NCI-H1048 (cell line): ENCODE data around the gene GAL3ST1.
"Not testable (repeated sequence)": the region's sequence is repeated elsewhere in the genome, so short reads cannot be mapped to it uniquely, and the experiment has no call there.

ENCODE experiments used
- DNase-seq: peaks from one replicate; lab custom pipeline; 2025; lab: John Stamatoyannopoulos, UW

GAL3ST1 gene

GRCh38 chr22:30564045-30564760 lies 10.3 kb downstream of the GAL3ST1 start:
- no peak for DNase-seq

DNA sequence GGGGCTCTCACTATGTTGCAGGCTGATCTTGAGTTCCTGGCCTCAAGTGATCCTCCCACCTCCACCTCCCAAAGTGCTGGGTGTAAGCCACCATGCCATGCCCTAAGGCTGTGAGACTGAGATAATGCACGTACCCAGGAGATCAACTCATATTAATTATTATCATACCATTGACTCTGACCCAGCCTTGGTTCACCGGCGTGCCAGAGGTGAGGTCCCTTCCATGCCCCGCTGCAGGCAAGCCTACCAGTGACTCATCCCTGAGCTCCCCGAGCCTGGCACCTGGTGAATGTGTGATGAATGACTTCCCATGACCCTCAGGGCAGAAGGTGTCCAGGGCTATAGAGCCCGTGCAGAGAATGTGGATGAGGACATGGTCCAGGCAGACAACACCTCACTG lies 12.1 kb downstream of the GAL3ST1 start:
- no peak for DNase-seq

DNA sequence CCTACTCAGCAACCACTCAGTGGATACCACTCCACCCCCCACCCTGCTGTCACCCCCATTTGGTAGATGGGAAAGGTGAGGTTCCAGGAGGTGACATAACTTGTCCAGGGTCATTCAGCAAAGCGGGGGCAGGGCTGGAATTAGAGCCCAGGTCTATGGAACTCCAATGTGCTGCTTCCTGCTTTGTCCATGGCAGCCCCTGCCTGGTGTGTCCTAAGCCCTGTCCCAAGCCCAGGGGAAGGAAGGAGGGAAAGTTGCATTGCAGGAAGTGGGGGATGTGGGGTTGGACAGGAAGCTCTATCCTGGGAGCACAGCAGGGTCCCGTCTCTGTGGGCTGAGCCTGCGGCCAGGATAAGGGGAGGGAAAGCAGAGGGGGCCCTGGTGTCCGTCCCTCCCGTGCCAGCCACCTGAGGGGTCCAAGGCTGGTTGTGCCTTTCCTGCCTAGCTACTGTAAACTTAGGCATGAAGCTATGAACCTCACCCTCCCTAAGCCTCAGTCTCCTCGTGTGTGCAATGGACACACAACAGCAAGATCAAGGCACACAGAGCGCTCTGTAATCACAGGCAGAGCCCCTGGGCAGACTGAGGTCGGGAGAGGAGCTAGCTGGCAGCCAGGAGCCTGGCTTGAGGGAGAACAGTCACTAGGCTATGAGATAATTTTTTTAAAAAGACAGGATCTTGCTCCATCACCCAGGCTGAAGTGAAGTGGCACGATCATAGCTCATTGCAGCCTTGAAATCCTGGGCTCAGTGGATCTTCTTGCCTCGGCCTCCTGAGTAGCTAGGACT lies 12.9 kb downstream of the GAL3ST1 start:
- no peak for DNase-seq

- DNase-seq: not testable (repeated sequence)
Measured at GRCh38 chr22:30560643-30561202, 13.7 kb downstream of the GAL3ST1 start.

GRCh38 chr22:30559889-30560288 lies 14.6 kb downstream of the GAL3ST1 start:
- no peak for DNase-seq

DNA sequence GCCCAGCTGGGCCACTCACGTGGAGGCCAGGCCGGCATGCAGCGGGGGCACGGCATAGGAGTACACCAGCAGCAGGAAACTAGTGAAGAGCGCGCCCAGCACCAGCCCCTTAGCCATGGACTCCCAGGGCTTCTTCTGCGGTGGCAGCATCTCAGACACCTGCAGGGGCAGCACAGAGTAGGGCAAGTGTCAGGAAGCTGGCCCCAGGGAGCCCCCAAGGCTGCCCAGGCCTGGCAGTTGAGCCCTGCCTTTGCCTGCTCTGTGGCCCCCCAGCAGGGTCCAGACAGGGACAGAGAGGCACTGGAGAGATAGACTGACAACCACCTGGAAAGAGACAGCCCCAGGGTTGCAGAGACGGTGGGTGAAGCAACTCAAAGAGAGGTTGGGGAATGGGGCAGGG lies 17.2 kb downstream of the GAL3ST1 start:
- no peak for DNase-seq

GRCh38 chr22:30556388-30556787 lies 18.1 kb downstream of the GAL3ST1 start:
- no peak for DNase-seq

DNA sequence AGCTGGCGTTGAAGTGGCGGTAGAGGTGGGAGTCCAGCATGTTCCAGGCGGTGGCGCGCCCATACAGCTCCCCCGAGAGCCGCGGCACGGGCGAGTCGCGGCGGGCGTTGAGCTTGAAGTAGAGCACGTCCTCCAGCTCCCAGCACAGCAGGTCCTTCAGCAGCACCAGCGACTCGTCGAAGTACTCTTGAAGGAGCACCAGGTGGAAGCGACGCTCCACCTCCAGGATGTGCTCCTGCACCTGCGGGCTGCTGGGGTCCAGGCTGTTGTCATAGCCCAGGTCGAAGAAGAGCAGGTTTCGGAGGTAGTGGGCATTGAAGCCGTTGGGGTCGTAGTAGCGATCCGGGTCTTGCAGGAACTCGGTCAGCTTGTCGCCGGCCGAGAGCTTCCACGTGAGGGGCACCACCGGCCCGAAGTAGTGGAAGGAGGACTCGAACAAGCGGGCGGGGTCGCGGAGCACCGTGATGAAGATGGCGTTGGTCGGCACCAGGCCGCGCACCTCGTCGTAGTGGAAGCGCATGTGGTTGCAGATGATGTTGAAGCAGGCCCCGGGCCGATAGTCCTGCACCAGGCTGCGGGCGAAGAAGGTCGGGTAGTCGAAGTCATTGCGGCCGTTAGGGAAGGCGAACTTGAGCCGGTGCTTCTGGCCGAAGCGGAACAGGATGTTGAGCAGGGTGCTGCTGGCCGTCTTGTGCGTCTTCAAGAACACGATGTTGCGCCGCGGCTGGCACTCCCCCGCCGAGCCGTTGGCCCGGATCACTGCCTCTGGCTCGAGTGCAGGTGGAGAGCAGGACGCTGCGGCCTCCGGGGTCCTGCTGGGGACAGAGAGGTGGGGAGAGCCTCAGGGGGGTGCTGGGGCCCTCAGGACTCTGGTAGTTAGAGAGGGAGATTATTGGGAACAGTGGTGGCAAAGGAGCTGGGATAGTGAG lies 18.9 kb downstream of the GAL3ST1 start:
- no peak for DNase-seq

DNA sequence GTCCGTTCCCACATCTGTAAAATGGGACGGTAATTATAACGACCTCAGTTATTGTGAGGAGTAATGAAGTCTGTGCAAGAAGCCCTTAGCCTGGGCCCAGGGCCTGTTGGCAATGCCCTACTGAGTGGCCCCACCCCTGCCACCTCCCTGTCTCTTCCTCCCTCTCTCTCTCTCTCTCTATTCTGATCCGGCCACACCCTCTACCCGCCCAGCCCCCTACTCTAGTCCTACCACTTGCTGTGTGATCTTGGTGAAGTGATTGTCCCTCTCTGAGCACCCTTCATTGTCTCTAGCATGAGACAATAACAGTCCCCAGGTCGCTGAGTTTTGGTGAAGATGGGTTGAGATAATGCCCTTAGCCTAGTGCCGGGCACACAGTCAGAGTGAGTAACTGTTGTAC lies 20.5 kb downstream of the GAL3ST1 start:
- DNase-seq: no peak

- no peak for DNase-seq
Measured at GRCh38 chr22:30552719-30553118, 21.7 kb downstream of the GAL3ST1 start.

DNA sequence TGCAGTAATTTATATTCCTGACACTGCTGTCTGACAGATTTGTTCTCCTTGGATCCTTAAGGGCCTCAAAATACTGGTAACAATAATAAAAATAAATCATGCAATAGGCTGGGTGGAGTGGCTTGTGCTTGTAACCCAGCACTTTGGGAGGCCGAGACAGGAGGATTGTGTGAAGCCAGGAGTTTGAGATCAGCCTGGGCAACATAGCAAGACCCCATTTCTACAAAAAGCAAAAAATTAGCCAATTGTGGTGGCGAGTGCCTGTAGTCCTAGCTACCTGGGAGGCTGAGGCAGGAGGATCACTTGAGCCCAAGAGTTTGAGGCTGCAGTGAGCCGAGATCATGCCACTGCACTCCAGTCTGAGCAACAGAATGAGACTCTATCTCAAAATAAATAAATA lies 22.7 kb downstream of the GAL3ST1 start:
- DNase-seq: not testable (repeated sequence)

DNA sequence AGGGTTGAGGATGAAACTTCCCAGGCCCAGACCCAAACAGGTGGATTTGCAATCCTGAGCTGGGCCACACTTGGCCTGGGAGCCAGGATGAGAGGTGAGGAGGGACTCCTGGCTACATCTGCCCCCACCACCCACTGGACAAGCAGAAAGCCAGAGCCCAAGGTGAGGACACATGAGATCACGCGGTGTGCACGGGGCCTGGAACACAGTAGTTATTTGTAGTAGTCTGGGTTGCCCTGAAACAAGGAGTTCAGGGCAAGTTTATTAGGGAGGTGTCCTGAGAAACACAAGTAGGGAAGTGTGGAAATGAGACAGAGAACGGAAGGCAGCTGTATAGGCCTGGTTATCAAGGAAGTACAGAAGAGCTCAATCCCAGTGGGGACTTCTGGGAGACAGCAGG lies 27.3 kb downstream of the GAL3ST1 start:
- no peak for DNase-seq

DNA sequence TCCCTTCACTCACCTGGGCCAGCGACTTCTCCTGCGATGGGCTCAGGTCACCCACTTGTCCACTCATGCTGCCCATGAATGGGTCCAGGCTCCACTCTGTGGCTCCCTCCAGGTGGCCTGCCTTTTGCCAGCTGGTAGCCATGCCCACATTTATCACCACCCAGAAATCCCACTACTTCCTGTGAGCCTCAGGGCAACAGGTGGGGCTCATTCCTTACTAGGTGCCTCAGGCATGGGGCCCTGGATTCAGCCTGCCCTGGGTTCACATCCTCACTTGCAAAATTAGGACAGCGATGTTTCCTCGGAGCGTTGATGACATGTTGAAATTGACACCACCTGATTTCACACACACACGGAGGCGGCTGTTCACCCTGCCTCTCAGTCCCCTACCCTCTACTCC lies 27.8 kb downstream of the GAL3ST1 start, which contains the start of gene SEC14L6:
SEC14L6 (minus strand) TSS at position 126 of the 400 bp plus-strand sequence; CDS start at position 67, 59 bp downstream.
- DNase-seq: no peak

- DNase-seq: no peak
Measured at GRCh38 chr22:30542811-30543188, 31.7 kb downstream of the GAL3ST1 start.

DNA sequence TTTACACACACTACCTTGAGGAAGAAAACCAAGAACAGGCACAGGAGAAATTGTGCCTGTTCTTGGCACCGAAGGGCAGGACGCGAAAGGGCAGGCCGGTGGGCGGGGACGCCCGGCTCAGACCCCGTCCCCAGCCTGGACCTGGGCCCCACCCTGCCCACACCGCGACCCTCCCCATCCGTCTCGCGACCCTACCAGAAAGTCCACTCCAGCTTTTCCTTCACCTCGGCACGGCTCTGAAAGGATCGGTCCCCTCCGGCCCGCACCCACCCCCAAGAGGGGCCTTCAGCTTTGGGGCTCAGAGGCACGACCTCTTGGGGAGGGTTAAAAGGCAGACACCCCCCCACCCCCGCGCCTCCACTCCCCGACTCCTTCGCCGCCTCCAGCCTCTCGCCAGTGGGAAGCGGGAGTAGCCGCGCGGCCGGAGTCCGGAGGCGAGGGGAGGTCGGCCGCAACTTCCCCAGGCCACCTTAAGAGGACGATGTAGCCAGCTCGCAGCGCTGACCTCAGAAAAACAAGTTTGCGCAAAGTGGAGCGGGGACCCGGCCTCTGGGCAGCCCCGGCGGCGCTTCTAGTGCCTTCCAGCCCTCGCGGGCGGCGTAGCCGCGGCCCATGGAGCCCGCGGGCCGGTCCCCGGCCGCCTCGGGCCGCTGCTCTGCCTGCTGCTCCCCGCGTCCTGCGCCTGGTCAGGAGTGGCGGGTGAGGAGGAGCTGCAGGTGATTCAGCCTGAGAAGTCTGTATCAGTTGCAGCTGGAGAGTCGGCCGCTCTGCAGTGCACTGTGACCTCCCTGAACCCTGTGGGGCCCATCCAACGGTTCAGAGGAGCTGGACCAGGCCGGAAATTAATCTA lies 32.3 kb downstream of the GAL3ST1 start:
- no peak for DNase-seq

DNA sequence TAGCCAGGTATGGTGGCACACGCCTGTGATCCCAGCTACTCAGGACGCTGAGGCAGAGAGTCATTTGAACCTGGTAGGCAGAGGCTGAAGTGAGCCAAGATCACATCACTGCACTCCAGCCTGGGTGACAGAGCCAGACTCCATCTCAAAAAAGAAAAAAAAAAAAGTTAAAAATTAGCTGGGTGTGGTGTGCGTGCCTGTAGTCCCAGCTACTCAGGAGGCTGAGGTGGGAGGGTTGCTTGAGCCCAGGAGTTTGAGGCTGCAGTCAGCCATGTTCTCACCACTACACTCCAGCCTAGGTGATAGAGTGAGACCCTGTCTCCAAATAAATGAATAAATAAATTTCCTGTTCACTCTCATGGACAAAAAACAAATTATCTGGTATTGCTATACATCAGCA lies 33.0 kb downstream of the GAL3ST1 start:
- not testable (repeated sequence) for DNase-seq

- DNase-seq: no peak
Measured at GRCh38 chr22:30539368-30539767, 35.1 kb downstream of the GAL3ST1 start.

DNA sequence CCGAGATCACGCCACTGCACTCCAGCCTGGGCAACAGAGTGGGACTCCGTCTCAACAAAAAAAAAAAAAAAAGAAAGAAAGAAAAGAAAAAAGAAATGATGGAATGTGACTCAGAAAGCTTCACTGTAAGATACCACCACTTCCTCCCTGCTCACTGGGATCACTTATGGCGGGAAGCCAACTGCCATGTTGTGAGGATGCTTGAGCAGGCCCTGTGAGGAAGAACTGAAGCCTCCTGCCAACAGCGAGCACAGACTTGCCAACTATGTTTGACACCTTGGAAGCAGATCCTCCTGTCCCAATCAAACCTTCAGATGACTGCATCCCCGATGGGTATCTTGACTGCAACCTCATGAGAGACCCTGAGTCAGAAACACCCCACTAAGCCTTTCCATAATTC lies 36.2 kb downstream of the GAL3ST1 start:
- DNase-seq: no peak

- DNase-seq: no peak
Measured at GRCh38 chr22:30537083-30537731, 37.3 kb downstream of the GAL3ST1 start.

- no peak for DNase-seq
Measured at GRCh38 chr22:30535182-30535581, 39.3 kb downstream of the GAL3ST1 start.
